AG10803 (cell line): ENCODE data around the gene TRPT1.

Source experiments
- DNase-seq: peaks from one replicate; pipeline ENCODE4 v3.0.0; 2010; ENCODE audit warnings: low read depth
- H3K4me3 ChIP-seq: 2 replicates; pipeline ENCODE4 v1.5.1; 2011; ENCODE audit warnings: mild to moderate bottlenecking, low read length, control low read depth
- CTCF ChIP-seq: conservative IDR thresholded peaks from 2 replicates; pipeline ENCODE4 v1.5.1; 2011; ENCODE audit warnings: mild to moderate bottlenecking, low read length, control low read depth, inconsistent platforms

TRPT1 gene

GRCh38 chr11:64241491-64242374, 15.7 kb upstream of the TRPT1 start:
- H3K4me3 ChIP-seq: peak overlapping the region; percentile 82
- TF ChIP-seq CTCF: no peak
- DNase-seq: no peak

GRCh38 chr11:64241241-64241490, 15.2 kb upstream of the TRPT1 start:
- TF ChIP-seq CTCF: no peak
- H3K4me3 ChIP-seq: peak overlapping the region; percentile 74

GRCh38 chr11:64240435-64241240, 14.7 kb upstream of the TRPT1 start, which contains the start of gene FKBP2:
Gene FKBP2, plus strand, starts transcription at chr11:64241095. Its CDS starts 1,293 bp downstream, at chr11:64242388.
- TF ChIP-seq CTCF: no peak
- DNase-seq: peak; percentile 96
- H3K4me3 ChIP-seq: peak within 1 kb of the TSS; percentile 82

More at GRCh38 chr11:64241241-64241490, 15.2 kb upstream of the TRPT1 start:
- peak; percentile 99 for DNase-seq

GRCh38 chr11:64239662-64240434, 13.9 kb upstream of the TRPT1 start:
- no peak for DNase-seq
- TF ChIP-seq CTCF: no peak
- peak overlapping the region; percentile 79 for H3K4me3 ChIP-seq

GRCh38 chr11:64238999-64239398, 13.0 kb upstream of the TRPT1 start:
- no peak for DNase-seq
- no peak overlapping the region for H3K4me3 ChIP-seq
- TF ChIP-seq CTCF: no peak

- no peak for TF ChIP-seq CTCF
- DNase-seq: no peak
- H3K4me3 ChIP-seq: no peak overlapping the region
These were observed 12.1 kb upstream of the TRPT1 start for GRCh38 chr11:64238076-64238475.
